Measurements from ENCODE around the gene MAOB. TPM values are rescaled to one million over a fixed set of nuclear protein-coding genes. Genes with fewer than 3 reads are reported as not detected.
"Not testable (repeated sequence)": the region's sequence is repeated elsewhere in the genome, so short reads cannot be mapped to it uniquely, and the experiment has no call there.

Gene MAOB
- total RNA-seq, 2 experiments from 2014 or later = not detected

GRCh38 chrX:43750248-43750676, 132.0 kb downstream of the MAOB start:
- H3K36me3 Mint-ChIP-seq = no peaks in the 10 kb centered on the region
- H3K27me3 Mint-ChIP-seq = no peaks in the 10 kb centered on the region
- peak; percentile 2 for DNase-seq
- no peak overlapping the region for H3K4me3 Mint-ChIP-seq
- H3K9me3 Mint-ChIP-seq = no peaks in the 10 kb centered on the region
- H3K27ac Mint-ChIP-seq = peak overlapping the region; percentile 58
- peaks cover 5% of the 10 kb centered on the region for H3K4me1 Mint-ChIP-seq

GRCh38 chrX:43747476-43747875, 134.8 kb downstream of the MAOB start:
- H3K27ac Mint-ChIP-seq = no peak overlapping the region
- H3K27me3 Mint-ChIP-seq = no peaks in the 10 kb centered on the region
- DNase-seq = no peak
- no peaks in the 10 kb centered on the region for H3K9me3 Mint-ChIP-seq
- no peaks in the 10 kb centered on the region for H3K36me3 Mint-ChIP-seq
- H3K4me3 Mint-ChIP-seq = no peak overlapping the region
- H3K4me1 Mint-ChIP-seq = peaks cover 5% of the 10 kb centered on the region

- Mint-ChIP-seq H3K27ac (no peak overlapping the region), H3K36me3 (no peaks in the 10 kb centered on the region), H3K27me3 (no peaks in the 10 kb centered on the region), H3K4me1 (peaks cover 5% of the 10 kb centered on the region), H3K9me3 (no peaks in the 10 kb centered on the region), H3K4me3 (no peak overlapping the region)
- no peak for DNase-seq
These were observed 136.1 kb downstream of the MAOB start for GRCh38 chrX:43745938-43746721.

- Mint-ChIP-seq H3K4me1 (no peaks in the 10 kb centered on the region), H3K36me3 (no peaks in the 10 kb centered on the region), H3K27ac (no peak overlapping the region), H3K9me3 (no peaks in the 10 kb centered on the region), H3K27me3 (no peaks in the 10 kb centered on the region), H3K4me3 (no peak overlapping the region)
- no peak for DNase-seq
These were observed 138.0 kb downstream of the MAOB start for GRCh38 chrX:43744284-43744683.

- no peak overlapping the region for H3K27ac Mint-ChIP-seq
- no peaks in the 10 kb centered on the region for H3K27me3 Mint-ChIP-seq
- no peak overlapping the region for H3K4me3 Mint-ChIP-seq
- H3K9me3 Mint-ChIP-seq = no peaks in the 10 kb centered on the region
- DNase-seq = no peak
- no peaks in the 10 kb centered on the region for H3K4me1 Mint-ChIP-seq
- H3K36me3 Mint-ChIP-seq = no peaks in the 10 kb centered on the region
These were observed 139.0 kb downstream of the MAOB start for GRCh38 chrX:43743100-43743822.

- Mint-ChIP-seq H3K36me3 (no peaks in the 10 kb centered on the region), H3K4me3 (no peak overlapping the region), H3K27ac (no peak overlapping the region), H3K9me3 (no peaks in the 10 kb centered on the region), H3K27me3 (no peaks in the 10 kb centered on the region), H3K4me1 (no peaks in the 10 kb centered on the region)
- DNase-seq = no peak
These were observed 140.2 kb downstream of the MAOB start for GRCh38 chrX:43741843-43742573.

GRCh38 chrX:43735957-43736356, 146.3 kb downstream of the MAOB start:
- no peak for DNase-seq
- H3K36me3 Mint-ChIP-seq = no peaks in the 10 kb centered on the region
- H3K9me3 Mint-ChIP-seq = no peaks in the 10 kb centered on the region
- no peaks in the 10 kb centered on the region for H3K4me1 Mint-ChIP-seq
- no peak overlapping the region for H3K27ac Mint-ChIP-seq
- H3K27me3 Mint-ChIP-seq = no peaks in the 10 kb centered on the region
- no peak overlapping the region for H3K4me3 Mint-ChIP-seq

- no peak overlapping the region for H3K27ac Mint-ChIP-seq
- no peaks in the 10 kb centered on the region for H3K36me3 Mint-ChIP-seq
- no peak overlapping the region for H3K4me3 Mint-ChIP-seq
These were observed 146.7 kb downstream of the MAOB start for GRCh38 chrX:43735534-43735933.

GRCh38 chrX:43734444-43734843, 147.8 kb downstream of the MAOB start:
- no peak for DNase-seq
- H3K27ac Mint-ChIP-seq = no peak overlapping the region
- no peaks in the 10 kb centered on the region for H3K36me3 Mint-ChIP-seq
- no peaks in the 10 kb centered on the region for H3K9me3 Mint-ChIP-seq
- no peak overlapping the region for H3K4me3 Mint-ChIP-seq
- no peaks in the 10 kb centered on the region for H3K27me3 Mint-ChIP-seq
- H3K4me1 Mint-ChIP-seq = no peaks in the 10 kb centered on the region

More at GRCh38 chrX:43735534-43735933, 146.7 kb downstream of the MAOB start:
- no peaks in the 10 kb centered on the region for H3K9me3 Mint-ChIP-seq
- no peaks in the 10 kb centered on the region for H3K27me3 Mint-ChIP-seq
- no peaks in the 10 kb centered on the region for H3K4me1 Mint-ChIP-seq
- no peak for DNase-seq

- Mint-ChIP-seq H3K27me3 (no peaks in the 10 kb centered on the region), H3K4me3 (no peak overlapping the region), H3K36me3 (no peaks in the 10 kb centered on the region), H3K9me3 (no peaks in the 10 kb centered on the region), H3K4me1 (no peaks in the 10 kb centered on the region), H3K27ac (no peak overlapping the region)
- no peak for DNase-seq
These were observed 148.6 kb downstream of the MAOB start for GRCh38 chrX:43733699-43734098.

GRCh38 chrX:43731086-43731485, 151.2 kb downstream of the MAOB start:
- Mint-ChIP-seq H3K27ac (no peak overlapping the region), H3K36me3 (no peaks in the 10 kb centered on the region), H3K9me3 (no peaks in the 10 kb centered on the region), H3K27me3 (no peaks in the 10 kb centered on the region), H3K4me1 (peaks cover 4% of the 10 kb centered on the region), H3K4me3 (no peak overlapping the region)
- DNase-seq = no peak

- no peak overlapping the region for H3K4me3 Mint-ChIP-seq
- no peak overlapping the region for H3K27ac Mint-ChIP-seq
- H3K9me3 Mint-ChIP-seq = no peaks in the 10 kb centered on the region
- no peaks in the 10 kb centered on the region for H3K27me3 Mint-ChIP-seq
- H3K4me1 Mint-ChIP-seq = peaks cover 4% of the 10 kb centered on the region
- no peaks in the 10 kb centered on the region for H3K36me3 Mint-ChIP-seq
- no peak for DNase-seq
These were observed 153.3 kb downstream of the MAOB start for GRCh38 chrX:43728966-43729365.

GRCh38 chrX:43728002-43728401, 154.2 kb downstream of the MAOB start:
- Mint-ChIP-seq H3K27me3 (no peaks in the 10 kb centered on the region), H3K4me1 (peaks cover 4% of the 10 kb centered on the region), H3K27ac (no peak overlapping the region), H3K36me3 (no peaks in the 10 kb centered on the region), H3K9me3 (no peaks in the 10 kb centered on the region), H3K4me3 (no peak overlapping the region)
- no peak for DNase-seq

- not testable (repeated sequence) for H3K36me3 Mint-ChIP-seq, H3K9me3 Mint-ChIP-seq, DNase-seq, H3K4me3 Mint-ChIP-seq, H3K27ac Mint-ChIP-seq, H3K27me3 Mint-ChIP-seq, H3K4me1 Mint-ChIP-seq
These were observed 155.0 kb downstream of the MAOB start for GRCh38 chrX:43727254-43727653.

- DNase-seq, H3K36me3 Mint-ChIP-seq, H3K4me3 Mint-ChIP-seq, H3K27ac Mint-ChIP-seq, H3K4me1 Mint-ChIP-seq, H3K9me3 Mint-ChIP-seq, H3K27me3 Mint-ChIP-seq: not testable (repeated sequence)
These were observed 157.0 kb downstream of the MAOB start for GRCh38 chrX:43725227-43725626.

Data from activated naive CD8-positive, alpha-beta T cell treated with anti-CD3 and anti-CD28 coated beads for 36 hours (primary cell).